ENCODE measurements around the gene CPTP.
A peak's percentile ranks its signal among the peaks of the same experiment; 100 is the strongest.

CPTP gene

DNA sequence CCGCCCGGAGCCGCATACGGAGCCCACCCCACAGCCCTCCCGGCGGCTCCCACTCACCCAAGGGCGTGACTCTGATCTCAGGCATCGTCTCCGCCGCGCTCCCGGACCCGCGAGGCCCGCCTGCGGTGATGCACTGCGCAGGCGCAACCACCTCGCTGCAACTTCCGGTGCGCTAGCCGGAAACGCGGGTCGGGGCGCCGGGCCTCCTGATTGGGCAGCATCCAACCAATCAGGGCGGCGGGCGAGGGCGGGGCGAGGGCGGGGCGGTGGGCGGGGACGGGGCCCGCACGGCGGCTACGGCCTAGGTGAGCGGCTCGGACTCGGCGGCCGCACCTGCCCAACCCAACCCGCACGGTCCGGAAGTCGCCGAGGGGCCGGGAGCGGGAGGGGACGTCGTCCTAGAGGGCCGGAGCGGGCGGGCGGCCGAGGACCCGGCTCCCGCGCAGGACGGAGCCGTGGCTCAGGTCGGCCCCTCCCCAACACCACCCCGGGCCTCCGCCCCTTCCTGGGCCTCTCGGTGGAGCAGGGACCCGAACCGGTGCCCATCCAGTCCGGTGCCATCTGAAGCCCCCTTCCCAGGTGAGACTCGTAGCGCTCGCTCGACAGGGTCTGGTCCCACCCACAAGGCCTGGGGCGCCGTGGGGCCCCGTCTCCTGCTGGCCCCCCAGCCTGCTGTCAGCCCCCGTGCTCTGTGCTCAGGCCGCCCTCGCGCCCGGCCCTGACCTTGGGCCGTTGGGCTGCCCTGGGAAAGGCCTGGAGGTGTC lies at the start of gene CPTP, which contains the start of gene INTS11:
CPTP (plus strand) TSS at position 279 of the 764 bp plus-strand sequence. CDS start 2,109 bp downstream, outside the sequence.
INTS11 (minus strand) TSS at position 137 of the 764 bp plus-strand sequence; CDS start at position 85, 52 bp downstream.
- peak within 1 kb of the TSS; percentile 95 for H3K4me3 ChIP-seq (ENCODE audit: low read depth, low read length)
- no peaks in the 10 kb centered on the region for H3K27me3 ChIP-seq (ENCODE audit: control insufficient read depth, insufficient read depth, low read length)
- peak within 1 kb of the TSS; percentile 83 for H3K9ac ChIP-seq (ENCODE audit: low read depth, low read length)
- H3K4me1 ChIP-seq (ENCODE audit: control insufficient read depth, insufficient read depth, low read length), result no peaks in the 10 kb centered on the region
- peaks cover 29% of the 10 kb centered on the region for H3K36me3 ChIP-seq (ENCODE audit: control insufficient read depth, insufficient read depth, low read length)
- peak within 1 kb of the TSS; percentile 61 for H3K27ac ChIP-seq (ENCODE audit: low read depth, low read length)
- H3K9me3 ChIP-seq (ENCODE audit: control insufficient read depth, insufficient read depth, low read length), result no peaks in the 10 kb centered on the region

DNA sequence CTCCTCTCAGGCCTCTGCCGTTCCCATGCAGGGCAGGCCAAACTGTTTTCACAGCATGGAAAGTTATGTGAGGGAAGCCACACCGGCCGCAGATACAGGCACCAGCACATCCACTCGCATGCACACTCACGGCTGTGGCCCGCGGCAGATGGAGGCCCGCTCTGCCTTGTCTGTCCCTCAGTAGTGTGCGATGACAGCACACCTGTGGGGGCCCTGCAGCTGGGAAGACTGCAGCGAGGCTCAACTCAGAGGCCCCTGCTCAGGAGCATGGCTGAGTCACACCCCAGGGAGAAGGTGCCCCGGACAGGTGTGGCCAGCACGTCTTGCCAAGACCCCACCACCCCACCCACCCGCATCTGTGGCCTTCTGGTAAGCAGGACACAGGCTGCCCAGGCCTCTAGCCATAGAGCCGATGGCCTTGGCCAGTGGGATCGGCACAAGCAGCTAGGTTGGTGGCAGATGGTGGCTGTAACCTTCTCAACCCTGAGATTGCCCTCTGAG lies 49.6 kb upstream of the CPTP start:
- H3K9me3 ChIP-seq (ENCODE audit: control insufficient read depth, insufficient read depth, low read length), result no peaks in the 10 kb centered on the region
- no peak overlapping the region for H3K4me3 ChIP-seq (ENCODE audit: low read depth, low read length)
- H3K36me3 ChIP-seq (ENCODE audit: control insufficient read depth, insufficient read depth, low read length), result peaks cover 7% of the 10 kb centered on the region; the same call in 1 of the 2 replicates
- no peaks in the 10 kb centered on the region for H3K4me1 ChIP-seq (ENCODE audit: control insufficient read depth, insufficient read depth, low read length)
- H3K27ac ChIP-seq (ENCODE audit: low read depth, low read length), result no peak overlapping the region
- H3K27me3 ChIP-seq (ENCODE audit: control insufficient read depth, insufficient read depth, low read length), result no peaks in the 10 kb centered on the region; the same call in 1 of the 2 replicates
- no peak overlapping the region for H3K9ac ChIP-seq (ENCODE audit: low read depth, low read length)

DNA sequence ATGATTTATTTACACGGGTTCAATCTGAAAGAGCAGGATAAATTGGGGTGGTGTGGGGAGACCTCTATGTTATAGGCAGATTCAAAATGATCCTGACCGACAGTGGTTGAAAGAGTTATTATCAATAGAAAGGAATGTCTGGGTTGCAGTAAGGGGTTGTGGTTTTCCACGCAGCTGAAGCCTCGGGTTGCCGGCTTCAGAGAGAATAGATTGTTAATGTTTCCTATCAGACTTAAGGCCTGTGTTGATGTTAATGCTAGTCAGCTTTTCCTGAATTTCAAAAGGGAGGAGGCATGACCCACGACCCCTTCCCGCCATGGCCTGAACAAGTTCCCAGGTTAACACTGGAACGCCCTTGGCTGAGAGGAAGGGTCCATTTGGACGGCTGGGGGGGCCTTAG lies 48.8 kb upstream of the CPTP start:
- Histone ChIP-seq H3K36me3 (ENCODE audit: control insufficient read depth, insufficient read depth, low read length) (peaks cover 7% of the 10 kb centered on the region; the same call in 1 of the 2 replicates), H3K27me3 (ENCODE audit: control insufficient read depth, insufficient read depth, low read length) (no peaks in the 10 kb centered on the region; the same call in 1 of the 2 replicates), H3K4me3 (ENCODE audit: low read depth, low read length) (no peak overlapping the region), H3K9me3 (ENCODE audit: control insufficient read depth, insufficient read depth, low read length) (no peaks in the 10 kb centered on the region), H3K4me1 (ENCODE audit: control insufficient read depth, insufficient read depth, low read length) (no peaks in the 10 kb centered on the region), H3K9ac (ENCODE audit: low read depth, low read length) (no peak overlapping the region), H3K27ac (ENCODE audit: low read depth, low read length) (no peak overlapping the region)

DNA sequence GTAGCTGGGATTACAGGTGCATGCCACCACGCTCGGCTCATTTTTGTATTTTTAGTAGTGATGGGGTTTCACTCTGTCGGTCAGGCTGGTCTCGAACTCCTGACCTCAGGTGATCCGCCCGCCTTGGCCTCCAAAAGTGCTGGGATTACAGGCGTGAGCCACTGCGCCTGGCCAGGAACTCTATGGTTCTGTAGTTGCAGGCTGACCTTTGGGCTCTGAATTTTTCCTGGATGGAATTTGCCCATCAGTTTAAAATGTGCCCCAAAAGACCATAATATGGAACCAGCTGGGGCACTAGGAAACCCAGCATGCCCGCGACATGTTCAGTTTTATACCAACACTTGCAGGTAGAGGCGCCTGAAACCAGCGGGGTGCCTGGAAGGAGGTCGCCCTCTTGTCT lies 46.0 kb upstream of the CPTP start:
- Histone ChIP-seq H3K36me3 (ENCODE audit: control insufficient read depth, insufficient read depth, low read length) (no peaks in the 10 kb centered on the region), H3K27ac (ENCODE audit: low read depth, low read length) (no peak overlapping the region), H3K4me3 (ENCODE audit: low read depth, low read length) (no peak overlapping the region), H3K27me3 (ENCODE audit: control insufficient read depth, insufficient read depth, low read length) (no peaks in the 10 kb centered on the region; the same call in 1 of the 2 replicates), H3K9ac (ENCODE audit: low read depth, low read length) (no peak overlapping the region), H3K4me1 (ENCODE audit: control insufficient read depth, insufficient read depth, low read length) (no peaks in the 10 kb centered on the region), H3K9me3 (ENCODE audit: control insufficient read depth, insufficient read depth, low read length) (no peaks in the 10 kb centered on the region)

DNA sequence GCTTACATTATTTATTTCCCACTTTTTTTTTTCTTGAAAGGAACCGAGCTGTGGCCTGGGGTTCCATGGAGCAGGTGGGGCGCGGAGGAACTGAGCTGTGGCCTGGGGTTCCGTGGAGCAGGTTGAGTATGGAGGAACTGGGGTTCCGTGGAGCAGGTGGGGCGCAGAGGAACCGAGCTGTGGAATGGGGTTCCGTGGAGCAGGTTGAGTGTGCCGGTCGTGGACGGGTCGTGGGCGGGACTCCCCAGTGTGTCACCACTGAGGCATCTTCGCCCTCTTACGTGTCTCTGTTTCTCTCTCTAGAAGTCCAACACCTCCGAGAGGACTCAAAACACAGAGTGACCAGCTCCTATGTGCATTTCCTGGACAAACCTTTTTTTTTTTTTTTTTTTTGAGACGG lies 45.6 kb upstream of the CPTP start:
- H3K4me3 ChIP-seq (ENCODE audit: low read depth, low read length), result no peak overlapping the region
- H3K27me3 ChIP-seq (ENCODE audit: control insufficient read depth, insufficient read depth, low read length), result no peaks in the 10 kb centered on the region; the same call in 1 of the 2 replicates
- no peak overlapping the region for H3K27ac ChIP-seq (ENCODE audit: low read depth, low read length)
- no peaks in the 10 kb centered on the region for H3K9me3 ChIP-seq (ENCODE audit: control insufficient read depth, insufficient read depth, low read length)
- H3K36me3 ChIP-seq (ENCODE audit: control insufficient read depth, insufficient read depth, low read length), result no peaks in the 10 kb centered on the region
- H3K4me1 ChIP-seq (ENCODE audit: control insufficient read depth, insufficient read depth, low read length), result no peaks in the 10 kb centered on the region
- H3K9ac ChIP-seq (ENCODE audit: low read depth, low read length), result no peak overlapping the region

DNA sequence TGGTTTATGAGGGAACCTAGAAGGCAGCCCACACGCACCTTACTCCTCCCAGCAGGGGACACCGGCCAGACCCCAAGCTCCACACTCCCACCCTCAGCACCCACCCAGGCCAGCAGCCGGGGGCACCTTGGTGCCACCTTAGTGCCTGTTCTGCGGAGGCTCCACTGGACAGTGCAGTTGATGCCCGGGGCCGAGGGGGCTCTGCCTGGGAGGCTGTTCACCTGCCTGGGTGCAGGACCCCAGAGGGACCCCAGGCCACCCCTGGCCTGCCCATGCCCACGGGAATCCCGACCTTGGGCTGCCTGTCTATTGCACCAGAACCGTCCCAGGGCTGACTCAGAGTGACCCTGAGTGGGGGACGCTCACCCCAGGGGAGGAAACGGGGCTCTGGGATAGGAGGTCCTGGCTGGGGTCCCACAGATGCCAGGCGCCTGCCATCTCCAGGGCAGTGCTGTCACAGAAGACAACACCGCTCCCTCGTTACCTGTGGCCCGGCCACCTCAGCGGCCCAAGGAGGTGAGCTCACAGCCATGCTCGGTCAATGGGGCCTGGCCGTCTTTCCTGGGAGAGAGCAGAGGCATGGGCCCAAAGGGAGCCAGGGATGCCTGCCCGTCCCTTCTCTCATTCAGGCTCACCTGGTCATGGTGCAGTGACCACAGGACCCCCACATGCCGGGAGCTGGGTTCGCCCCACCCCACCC lies 43.7 kb upstream of the CPTP start:
- H3K27ac ChIP-seq (ENCODE audit: low read depth, low read length), result no peak overlapping the region
- H3K27me3 ChIP-seq (ENCODE audit: control insufficient read depth, insufficient read depth, low read length), result no peaks in the 10 kb centered on the region
- no peaks in the 10 kb centered on the region for H3K9me3 ChIP-seq (ENCODE audit: control insufficient read depth, insufficient read depth, low read length)
- no peak overlapping the region for H3K9ac ChIP-seq (ENCODE audit: low read depth, low read length)
- no peak overlapping the region for H3K4me3 ChIP-seq (ENCODE audit: low read depth, low read length)
- no peaks in the 10 kb centered on the region for H3K4me1 ChIP-seq (ENCODE audit: control insufficient read depth, insufficient read depth, low read length)
- H3K36me3 ChIP-seq (ENCODE audit: control insufficient read depth, insufficient read depth, low read length), result no peaks in the 10 kb centered on the region

DNA sequence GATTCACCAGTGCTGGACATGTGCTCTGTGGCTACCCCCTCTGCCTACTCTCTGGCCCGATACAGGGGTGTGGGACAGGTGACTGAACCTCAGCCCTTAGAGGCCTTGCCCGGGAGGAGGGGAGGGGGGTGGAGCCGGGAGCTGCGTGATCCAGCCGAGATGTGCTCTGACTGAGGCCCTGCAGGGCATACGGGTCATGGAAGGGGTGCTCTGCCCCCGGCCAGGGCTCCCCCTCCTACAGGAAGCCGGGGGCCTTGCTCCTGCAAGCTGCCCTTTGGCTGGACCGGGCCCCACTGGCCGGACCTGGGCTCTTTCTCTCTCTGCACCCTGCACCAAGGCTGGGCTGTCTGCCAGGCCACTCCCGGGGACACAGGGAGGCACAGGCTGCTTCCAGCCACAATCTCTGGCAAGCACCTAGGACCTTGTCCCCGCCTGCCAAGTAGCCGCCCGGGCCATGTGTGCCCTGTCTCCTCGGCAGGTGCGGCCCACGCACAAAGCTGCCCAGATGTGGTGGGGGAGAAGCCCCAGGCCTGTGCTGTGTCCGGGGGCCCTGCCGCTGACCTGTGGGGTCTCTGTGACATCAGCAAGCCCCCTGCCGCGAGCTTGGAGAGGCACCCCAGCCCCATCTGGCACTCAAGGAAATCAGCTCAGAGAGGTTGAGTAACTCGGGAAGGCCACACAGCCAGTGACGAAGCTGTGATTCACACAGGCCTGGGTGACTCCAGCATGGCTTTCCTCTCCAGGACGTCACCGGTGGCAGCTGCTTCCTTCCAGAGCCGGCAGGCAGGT lies 42.9 kb upstream of the CPTP start:
- H3K4me1 ChIP-seq (ENCODE audit: control insufficient read depth, insufficient read depth, low read length), result no peaks in the 10 kb centered on the region

DNA sequence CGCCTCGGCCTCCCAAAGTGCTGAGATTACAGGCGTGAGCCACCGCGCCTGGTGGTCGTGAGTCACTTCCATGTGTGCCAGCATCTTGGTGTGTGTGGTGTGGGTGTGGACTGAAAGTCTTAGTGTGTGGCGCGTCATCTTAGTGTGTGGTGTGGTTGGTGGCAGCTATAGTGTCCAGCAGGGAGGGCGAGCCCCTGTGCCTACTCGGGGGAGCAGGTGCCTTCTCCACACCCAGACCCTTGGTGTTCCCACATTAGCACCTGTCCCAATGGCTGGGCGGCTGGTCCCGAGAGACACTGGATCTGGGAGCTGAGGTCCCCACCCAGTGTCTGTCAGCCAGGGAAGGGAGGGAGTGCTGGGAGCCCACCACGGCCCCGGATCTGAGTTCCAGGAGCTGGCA lies 41.6 kb upstream of the CPTP start:
- Histone ChIP-seq H3K27ac (ENCODE audit: low read depth, low read length) (no peak overlapping the region), H3K36me3 (ENCODE audit: control insufficient read depth, insufficient read depth, low read length) (no peaks in the 10 kb centered on the region), H3K9me3 (ENCODE audit: control insufficient read depth, insufficient read depth, low read length) (no peaks in the 10 kb centered on the region), H3K9ac (ENCODE audit: low read depth, low read length) (no peak overlapping the region), H3K4me3 (ENCODE audit: low read depth, low read length) (no peak overlapping the region), H3K4me1 (ENCODE audit: control insufficient read depth, insufficient read depth, low read length) (no peaks in the 10 kb centered on the region), H3K27me3 (ENCODE audit: control insufficient read depth, insufficient read depth, low read length) (no peaks in the 10 kb centered on the region)

More for the DNA sequence above, 42.9 kb upstream of the CPTP start:
- Histone ChIP-seq H3K27ac (ENCODE audit: low read depth, low read length) (no peak overlapping the region), H3K9ac (ENCODE audit: low read depth, low read length) (no peak overlapping the region), H3K27me3 (ENCODE audit: control insufficient read depth, insufficient read depth, low read length) (no peaks in the 10 kb centered on the region), H3K36me3 (ENCODE audit: control insufficient read depth, insufficient read depth, low read length) (no peaks in the 10 kb centered on the region), H3K4me3 (ENCODE audit: low read depth, low read length) (no peak overlapping the region), H3K9me3 (ENCODE audit: control insufficient read depth, insufficient read depth, low read length) (no peaks in the 10 kb centered on the region)

DNA sequence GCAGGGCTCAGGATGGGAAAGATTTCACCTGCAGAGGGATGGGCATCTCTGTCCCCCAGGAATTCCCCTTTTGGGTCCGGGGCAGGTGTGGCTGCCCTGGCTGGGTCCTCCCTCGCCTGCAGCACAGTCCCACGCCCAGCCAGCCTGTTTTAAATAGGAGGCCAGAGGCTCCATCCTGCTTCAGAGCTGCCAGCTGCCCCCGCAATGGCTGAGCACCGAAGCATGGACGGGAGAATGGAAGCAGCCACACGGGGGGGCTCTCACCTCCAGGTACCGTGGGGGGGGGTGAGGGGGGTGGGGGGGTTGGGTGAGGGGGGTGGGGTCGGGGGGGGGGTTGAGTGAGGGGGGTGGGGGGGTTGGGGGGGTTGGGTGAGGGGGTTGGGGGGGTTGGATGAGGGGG lies 40.8 kb upstream of the CPTP start:
- Histone ChIP-seq H3K4me3 (ENCODE audit: low read depth, low read length) (no peak overlapping the region), H3K9me3 (ENCODE audit: control insufficient read depth, insufficient read depth, low read length) (no peaks in the 10 kb centered on the region), H3K27me3 (ENCODE audit: control insufficient read depth, insufficient read depth, low read length) (no peaks in the 10 kb centered on the region), H3K36me3 (ENCODE audit: control insufficient read depth, insufficient read depth, low read length) (no peaks in the 10 kb centered on the region), H3K4me1 (ENCODE audit: control insufficient read depth, insufficient read depth, low read length) (no peaks in the 10 kb centered on the region), H3K27ac (ENCODE audit: low read depth, low read length) (no peak overlapping the region), H3K9ac (ENCODE audit: low read depth, low read length) (no peak overlapping the region)

DNA sequence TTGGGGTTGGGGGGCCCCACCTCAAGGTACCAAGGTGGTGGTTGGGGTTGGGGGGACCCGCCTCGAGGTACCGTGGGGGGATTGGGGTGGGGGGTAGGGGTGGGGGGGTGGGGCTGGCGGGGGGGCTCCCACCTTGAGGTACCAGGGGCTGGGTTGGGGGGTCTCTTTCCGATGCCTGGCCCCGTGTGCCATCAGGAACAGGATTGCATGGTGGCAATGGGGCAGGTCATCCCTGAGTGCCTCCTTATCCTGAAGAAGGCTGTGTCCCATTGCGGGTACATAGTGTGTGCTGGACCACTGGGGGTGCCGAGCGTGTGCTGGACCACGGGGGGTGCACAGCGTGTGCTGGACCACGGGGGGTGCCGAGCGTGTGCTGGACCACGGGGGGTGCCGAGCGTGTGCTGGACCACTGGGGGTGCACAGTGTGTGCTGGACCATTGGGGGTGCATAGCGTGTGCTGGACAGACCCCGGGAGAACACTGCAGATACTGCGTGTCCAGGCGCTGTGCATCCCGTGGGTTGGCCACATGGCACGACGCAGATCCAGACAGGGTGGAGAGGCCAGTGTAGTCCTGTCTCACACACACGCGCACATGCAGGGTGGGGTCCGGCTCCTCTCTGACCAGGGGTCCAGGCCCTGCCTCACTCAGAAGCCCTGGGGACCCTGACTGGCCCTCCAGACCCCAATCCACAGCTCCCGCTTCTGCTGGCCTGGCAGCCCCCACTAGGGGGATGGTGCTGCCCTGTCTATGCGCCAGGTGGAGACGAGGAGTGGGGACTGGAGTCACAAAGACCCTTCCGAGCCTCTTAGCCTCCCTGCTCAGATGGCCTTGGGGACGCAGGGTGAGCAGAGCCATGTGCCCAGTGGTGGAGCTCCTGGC lies 40.1 kb upstream of the CPTP start:
- no peaks in the 10 kb centered on the region for H3K36me3 ChIP-seq (ENCODE audit: control insufficient read depth, insufficient read depth, low read length)
- no peaks in the 10 kb centered on the region for H3K9me3 ChIP-seq (ENCODE audit: control insufficient read depth, insufficient read depth, low read length)
- no peaks in the 10 kb centered on the region for H3K4me1 ChIP-seq (ENCODE audit: control insufficient read depth, insufficient read depth, low read length)
- no peaks in the 10 kb centered on the region for H3K27me3 ChIP-seq (ENCODE audit: control insufficient read depth, insufficient read depth, low read length)
- no peak overlapping the region for H3K9ac ChIP-seq (ENCODE audit: low read depth, low read length)
- no peak overlapping the region for H3K4me3 ChIP-seq (ENCODE audit: low read depth, low read length)
- H3K27ac ChIP-seq (ENCODE audit: low read depth, low read length), result no peak overlapping the region
